ENCODE results near the gene LRP2.

The LRP2 gene

GRCh38 chr2:169129703-169130243 lies 232.6 kb downstream of the LRP2 start:
- DNase-seq (ENCODE audit: low read depth, low spot score), result no peak

DNA sequence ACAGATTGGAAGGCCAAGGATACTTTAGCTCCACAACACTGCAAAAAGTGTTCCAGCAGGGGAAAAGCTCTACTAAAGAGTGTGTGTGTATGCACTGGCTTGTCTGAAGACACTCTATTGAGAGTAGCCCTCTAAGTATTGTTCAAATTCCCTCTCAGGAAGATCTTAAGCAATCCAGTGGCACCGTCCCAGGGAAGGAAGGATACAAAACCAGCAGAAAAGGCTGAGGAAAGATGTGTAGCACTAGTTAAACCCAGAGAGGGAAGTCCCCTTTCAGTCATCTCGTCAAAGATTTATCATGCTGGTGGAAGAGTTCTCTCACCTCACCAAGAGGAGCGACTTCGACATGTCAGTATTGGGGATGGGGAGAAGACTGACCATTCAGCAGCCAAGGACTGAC lies 242.5 kb downstream of the LRP2 start:
- no peak for DNase-seq (ENCODE audit: low read depth, low spot score)

- no peak for DNase-seq (ENCODE audit: low read depth, low spot score)
Observed at GRCh38 chr2:169119123-169119760, 243.1 kb downstream of the LRP2 start.

GRCh38 chr2:169118060-169118459 lies 244.3 kb downstream of the LRP2 start:
- DNase-seq (ENCODE audit: low read depth, low spot score), result no peak

- no peak for DNase-seq (ENCODE audit: low read depth, low spot score)
Observed at GRCh38 chr2:169116993-169117392, 245.3 kb downstream of the LRP2 start.

GRCh38 chr2:169116327-169116726 lies 246.0 kb downstream of the LRP2 start:
- no peak for DNase-seq (ENCODE audit: low read depth, low spot score)

DNA sequence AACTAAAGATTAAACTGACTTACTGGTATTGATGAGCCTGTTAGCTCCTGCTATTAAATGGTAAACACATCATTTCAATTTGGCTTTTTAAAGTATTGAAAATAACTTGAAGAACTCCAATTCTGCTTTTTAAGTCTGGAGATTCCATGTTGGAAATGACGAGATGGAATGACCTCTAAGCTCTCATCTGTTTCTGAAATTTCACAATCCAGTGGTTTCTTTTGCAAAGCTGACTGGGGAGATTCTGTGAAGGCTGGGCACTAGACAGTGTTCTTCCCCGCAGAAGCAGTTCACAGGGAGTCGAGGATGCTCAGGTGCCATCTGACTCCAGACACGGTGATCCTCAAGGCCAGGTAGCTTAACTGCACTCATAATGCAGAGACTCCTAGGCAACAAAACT lies 248.3 kb downstream of the LRP2 start:
- no peak for DNase-seq (ENCODE audit: low read depth, low spot score)

- no peak for DNase-seq (ENCODE audit: low read depth, low spot score)
Observed at GRCh38 chr2:169112841-169113240, 249.5 kb downstream of the LRP2 start.

DNA sequence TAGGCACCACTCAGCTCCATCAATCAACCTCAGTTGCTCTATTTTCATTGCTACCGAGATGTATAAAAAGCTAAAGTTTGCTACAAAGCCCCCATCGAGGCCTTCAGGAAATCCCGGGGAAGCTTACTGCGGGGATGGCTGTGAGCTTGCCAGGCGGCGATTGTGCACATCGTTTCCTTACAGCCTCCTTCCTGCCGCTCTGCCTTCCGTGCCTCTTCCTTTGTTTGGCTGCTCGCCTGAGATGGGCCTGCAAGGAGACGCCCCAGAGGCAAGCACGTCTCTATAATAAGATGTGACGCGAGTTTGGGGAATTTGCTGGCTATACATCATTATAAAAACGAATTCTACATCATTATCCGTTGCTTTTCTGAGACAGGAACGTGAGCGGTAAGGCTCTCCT lies 251.4 kb downstream of the LRP2 start:
- DNase-seq (ENCODE audit: low read depth, low spot score), result no peak

- no peak for DNase-seq (ENCODE audit: low read depth, low spot score)
Observed at GRCh38 chr2:169110419-169110818, 251.9 kb downstream of the LRP2 start.

DNA sequence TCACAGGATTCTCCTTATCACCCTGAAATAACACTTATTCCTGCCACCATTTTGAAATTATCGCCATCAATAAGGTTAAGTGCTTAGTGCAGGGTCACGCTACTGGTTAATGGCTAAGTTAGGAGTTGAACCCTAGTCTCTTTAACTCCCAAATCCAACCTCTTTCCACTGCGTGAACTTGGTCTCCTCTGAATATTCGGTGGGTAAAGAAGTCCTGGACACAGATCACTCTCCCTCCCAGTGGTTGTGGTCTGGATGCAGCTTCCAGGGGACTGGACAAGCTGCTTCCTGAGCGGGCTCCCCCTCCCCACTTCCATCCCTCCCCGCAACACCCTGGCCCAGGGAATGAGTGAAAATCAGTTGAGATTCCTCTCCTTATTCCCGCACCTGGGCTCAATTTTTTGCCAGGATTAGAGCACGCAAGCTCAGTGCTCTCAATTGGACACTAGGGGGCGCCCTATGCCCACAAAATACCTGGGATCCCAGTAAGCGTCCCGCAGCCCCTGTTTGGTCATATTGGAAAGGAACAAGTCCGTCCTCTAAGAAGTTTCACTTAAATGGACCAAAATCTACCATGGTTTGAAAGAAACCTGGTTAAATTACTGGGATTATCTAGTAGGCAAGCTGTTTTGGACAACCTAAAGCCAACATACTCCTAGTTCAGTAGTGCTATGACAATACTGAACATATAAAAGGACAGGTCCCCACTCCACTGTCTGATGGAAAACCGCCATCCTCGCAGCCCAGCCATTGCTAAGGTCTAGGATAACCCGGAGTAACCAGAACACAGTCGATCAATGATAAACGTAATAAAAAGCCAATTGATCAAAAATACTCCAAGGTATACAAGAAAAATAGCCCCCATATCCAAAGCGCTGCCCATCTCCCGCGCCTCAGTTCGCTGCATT lies 252.6 kb downstream of the LRP2 start:
- peak; percentile 31 for DNase-seq (ENCODE audit: low read depth, low spot score)

DNA sequence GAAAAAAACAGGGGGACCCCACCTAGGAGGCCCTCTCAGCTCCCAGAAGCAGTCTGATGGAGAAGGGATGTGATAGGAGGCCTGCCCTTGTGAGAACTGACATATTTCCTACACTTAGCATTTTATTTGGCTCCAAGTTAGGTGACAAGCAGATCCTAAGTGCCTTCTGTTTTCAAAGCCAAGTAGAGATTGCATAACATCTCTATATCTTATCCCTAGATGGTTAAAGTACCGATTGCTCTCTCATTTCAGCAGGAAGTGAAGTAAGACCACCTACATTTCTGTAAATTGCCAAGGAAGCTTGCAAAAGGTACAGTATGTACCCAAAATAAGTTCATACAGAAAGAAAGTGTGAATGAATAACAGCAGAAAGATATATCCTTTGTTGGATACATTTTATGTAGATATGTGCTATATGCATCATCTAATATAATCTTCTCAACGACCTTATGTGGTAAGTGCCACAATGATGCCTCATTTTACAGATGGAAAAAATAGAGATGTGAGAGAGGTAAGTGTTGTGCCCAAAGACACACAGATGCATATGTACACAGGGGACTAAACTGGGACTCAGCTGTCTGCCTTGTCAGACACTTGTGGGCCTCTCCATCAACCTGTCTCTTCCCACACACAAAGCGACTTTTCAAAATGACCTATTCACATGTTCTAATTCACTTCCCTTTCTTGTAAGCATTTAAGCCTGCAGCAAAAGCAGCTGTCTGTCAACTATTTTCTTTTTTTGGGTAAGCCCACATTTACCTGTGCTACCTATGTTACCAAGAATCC lies 254.0 kb downstream of the LRP2 start:
- no peak for DNase-seq (ENCODE audit: low read depth, low spot score)

DNA sequence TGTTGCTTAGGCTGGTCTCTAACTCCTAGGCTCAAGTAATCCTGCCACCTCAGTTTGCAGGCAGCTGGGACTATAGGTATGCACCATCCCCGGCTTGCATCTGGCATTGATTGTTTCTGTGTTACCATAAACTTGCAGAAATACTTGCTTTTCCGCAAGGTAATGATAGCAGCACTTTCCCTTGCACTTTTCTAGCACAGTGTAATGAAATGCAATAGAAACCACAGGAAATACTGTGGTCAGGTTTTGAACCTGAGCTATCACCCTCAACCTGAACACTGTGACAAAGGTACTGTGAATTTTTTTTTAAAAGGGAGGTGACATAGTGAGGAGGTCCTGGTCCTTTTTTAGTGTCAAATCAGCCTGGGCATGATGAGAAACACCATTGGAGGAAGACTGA lies 254.7 kb downstream of the LRP2 start:
- DNase-seq (ENCODE audit: low read depth, low spot score), result no peak

DNA sequence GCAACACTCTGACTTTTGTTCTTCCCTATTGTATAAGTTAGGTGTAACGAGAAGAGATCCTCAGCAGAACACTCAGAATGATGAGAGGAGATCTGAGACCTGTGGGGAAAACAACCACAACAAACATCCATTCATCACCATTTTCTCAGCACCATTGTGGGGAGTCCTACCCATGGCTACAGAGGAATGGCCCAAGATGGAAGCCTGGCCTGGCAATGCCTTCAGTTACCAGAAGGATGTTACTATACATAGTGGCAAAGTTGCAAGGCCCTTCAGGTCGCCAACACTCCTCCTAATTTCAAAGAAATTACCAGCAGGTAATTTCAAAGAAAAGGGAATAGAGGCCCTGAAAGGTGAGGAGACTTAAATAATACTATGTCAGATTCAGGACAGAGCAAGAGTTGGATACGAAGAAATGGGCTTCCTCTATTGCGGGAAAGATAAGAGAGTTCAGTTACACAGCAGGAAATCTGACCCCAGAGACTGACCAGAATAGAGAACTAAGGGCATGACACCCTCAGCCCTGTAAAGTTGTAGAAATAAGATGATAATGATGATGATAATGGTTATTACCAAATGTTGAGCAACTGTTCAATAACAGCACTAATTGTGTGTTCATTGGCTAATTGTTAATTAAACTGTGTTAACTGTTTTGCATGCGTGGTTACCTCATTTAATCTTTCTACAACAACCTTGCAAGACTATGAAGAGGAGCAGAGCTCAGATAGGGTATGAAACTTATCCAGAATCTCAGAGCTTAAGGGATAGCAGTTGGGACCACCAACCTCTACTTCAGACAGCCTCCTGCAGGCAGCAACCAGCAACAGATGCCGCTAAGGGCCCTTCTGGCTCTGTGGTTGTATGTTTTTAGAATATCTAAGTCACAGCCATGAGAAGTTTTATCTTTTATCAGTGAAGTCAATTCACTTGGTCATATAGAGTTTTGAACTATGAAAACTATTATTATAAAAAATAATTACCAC lies 255.5 kb downstream of the LRP2 start:
- no peak for DNase-seq (ENCODE audit: low read depth, low spot score)

GRCh38 chr2:169106134-169106533 lies 256.2 kb downstream of the LRP2 start:
- DNase-seq (ENCODE audit: low read depth, low spot score), result no peak

DNA sequence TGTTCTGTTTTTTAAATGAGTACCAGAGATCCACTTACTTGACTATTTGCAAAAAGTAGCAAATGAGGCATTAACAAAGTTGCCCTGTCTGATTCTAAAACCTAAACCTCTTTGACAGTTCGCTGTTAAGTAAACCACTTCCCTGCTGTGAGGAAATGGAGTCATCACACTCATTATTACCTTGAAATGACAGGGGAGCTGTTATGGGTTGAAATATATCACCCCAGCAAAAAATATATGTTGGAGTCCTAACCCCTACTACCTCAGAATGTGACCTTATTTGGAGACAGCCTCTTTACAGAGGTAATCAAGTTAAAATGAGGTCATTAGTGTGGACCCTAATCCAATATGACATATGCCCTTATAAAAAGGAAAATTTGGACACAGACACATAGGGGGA lies 256.9 kb downstream of the LRP2 start:
- DNase-seq (ENCODE audit: low read depth, low spot score), result no peak

DNA sequence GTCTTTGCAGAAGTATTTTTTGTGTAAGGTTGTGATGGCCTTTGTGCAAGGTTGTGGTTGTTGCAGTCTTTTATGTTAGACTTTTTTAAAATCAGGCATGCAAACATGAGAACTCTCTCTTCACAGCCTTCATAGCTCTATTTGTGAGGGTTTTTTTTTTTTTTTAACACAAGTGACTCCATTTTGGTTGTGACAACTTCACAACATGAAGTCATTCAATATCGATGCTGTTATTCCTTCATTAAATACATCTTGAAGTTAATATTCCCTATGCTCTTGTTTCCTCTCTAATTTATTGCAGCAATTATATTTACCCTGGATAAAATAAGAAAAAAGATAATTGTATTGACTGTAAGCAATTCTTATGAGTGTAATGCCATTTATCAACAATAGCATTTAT lies 257.5 kb downstream of the LRP2 start:
- DNase-seq (ENCODE audit: low read depth, low spot score), result no peak

GRCh38 chr2:169095621-169096105 lies 266.7 kb downstream of the LRP2 start:
- DNase-seq (ENCODE audit: low read depth, low spot score), result peak; percentile 26

GRCh38 chr2:169094676-169095075 lies 267.7 kb downstream of the LRP2 start:
- DNase-seq (ENCODE audit: low read depth, low spot score), result no peak

DNA sequence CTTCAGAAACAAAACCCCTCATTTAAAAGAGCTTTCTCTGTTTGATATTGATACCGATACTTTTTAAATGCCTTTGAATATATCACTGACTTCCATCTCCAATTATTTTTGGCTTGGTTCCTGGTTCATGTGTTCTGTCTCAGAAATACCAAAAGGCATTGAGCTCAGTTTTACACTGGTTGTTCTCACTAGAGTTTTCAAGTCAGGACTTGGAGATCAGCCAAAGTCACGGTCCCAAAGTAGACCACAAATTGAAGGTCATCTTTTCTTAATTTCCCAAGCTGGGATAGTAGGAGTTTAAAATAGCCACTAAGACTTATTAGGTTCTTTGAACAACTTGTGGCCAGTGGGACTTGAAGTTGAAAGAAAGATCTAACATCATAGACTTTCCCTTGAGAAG lies 268.8 kb downstream of the LRP2 start:
- no peak for DNase-seq (ENCODE audit: low read depth, low spot score)

Data from smooth muscle cell of the brain vasculature (primary cell).